ENCODE results near the gene RAB11B.
"Not testable (repeated sequence)": the region's sequence is repeated elsewhere in the genome, so short reads cannot be mapped to it uniquely, and the experiment has no call there.

The RAB11B gene

GRCh38 chr19:8438236-8438635 lies 48.1 kb downstream of the RAB11B start:
- H3K36me3 ChIP-seq (ENCODE audit: control insufficient read depth, insufficient read depth, low read length), result peaks cover 2% of the 10 kb centered on the region
- H3K4me3 ChIP-seq (ENCODE audit: extremely low read depth, insufficient read depth, low read length, poor library complexity, severe bottlenecking), result no peak overlapping the region
- H3K9me3 ChIP-seq (ENCODE audit: control insufficient read depth, low read length), result no peaks in the 10 kb centered on the region
- 95 to 96% methylated on average over 11 to 12 of the region's 12 CpGs for WGBS, 2 experiments (ENCODE audit: insufficient coverage in 2 of 2)
- H3K4me1 ChIP-seq (ENCODE audit: control insufficient read depth, insufficient read depth, low read length, poor library complexity, severe bottlenecking), result no peaks in the 10 kb centered on the region
- H3K27ac ChIP-seq (ENCODE audit: low read depth, low read length, severe bottlenecking), result no peak overlapping the region

GRCh38 chr19:8441725-8442544 lies 51.8 kb downstream of the RAB11B start:
- WGBS, 2 experiments (ENCODE audit: insufficient coverage in 2 of 2), result 81 to 87% methylated on average over 4 to 5 of the region's 6 CpGs
- H3K27ac ChIP-seq (ENCODE audit: low read depth, low read length, severe bottlenecking), result no peak overlapping the region

DNA sequence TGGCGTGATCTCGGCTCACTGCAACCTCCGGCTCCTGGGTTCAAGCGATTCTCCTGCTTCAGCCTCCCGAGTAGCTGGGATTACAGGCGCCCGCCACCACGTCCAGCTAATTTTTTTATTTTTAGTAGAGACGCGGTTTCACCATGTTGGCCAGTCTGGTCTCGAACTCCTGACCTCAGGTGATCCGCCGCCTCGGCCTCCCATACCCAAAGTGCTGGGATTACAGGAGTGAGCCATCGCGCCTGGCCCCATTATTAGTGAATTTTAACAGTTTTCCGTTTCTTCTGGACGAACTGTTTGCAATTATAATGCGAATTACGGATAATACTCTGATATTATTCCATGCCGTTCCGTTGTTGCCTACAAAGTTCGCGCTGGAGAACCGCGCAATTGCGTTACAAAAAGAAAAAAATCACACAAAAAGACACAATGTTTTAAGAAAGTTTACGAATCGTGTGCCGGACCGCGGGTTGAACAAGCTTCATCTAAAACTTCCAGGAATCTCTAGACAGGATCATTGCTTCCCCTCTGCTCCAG lies 54.0 kb downstream of the RAB11B start:
- H3K9me3 ChIP-seq (ENCODE audit: control insufficient read depth, low read length), result not testable (repeated sequence)
- WGBS, 2 experiments (ENCODE audit: insufficient coverage in 2 of 2), result 51 to 58% methylated on average over 26 to 31 of the region's 32 CpGs
- peaks cover 25% of the 10 kb centered on the region for H3K36me3 ChIP-seq (ENCODE audit: control insufficient read depth, insufficient read depth, low read length)
- peak overlapping the region; percentile 98 for H3K4me3 ChIP-seq (ENCODE audit: extremely low read depth, insufficient read depth, low read length, poor library complexity, severe bottlenecking)
- peak overlapping the region; percentile 82 for H3K27ac ChIP-seq (ENCODE audit: low read depth, low read length, severe bottlenecking)
- H3K4me1 ChIP-seq (ENCODE audit: control insufficient read depth, insufficient read depth, low read length, poor library complexity, severe bottlenecking), result peaks cover 20% of the 10 kb centered on the region

More at GRCh38 chr19:8441725-8442544, 51.8 kb downstream of the RAB11B start:
- Histone ChIP-seq H3K36me3 (ENCODE audit: control insufficient read depth, insufficient read depth, low read length) (peaks cover 15% of the 10 kb centered on the region), H3K4me3 (ENCODE audit: extremely low read depth, insufficient read depth, low read length, poor library complexity, severe bottlenecking) (no peak overlapping the region), H3K9me3 (ENCODE audit: control insufficient read depth, low read length) (no peaks in the 10 kb centered on the region), H3K4me1 (ENCODE audit: control insufficient read depth, insufficient read depth, low read length, poor library complexity, severe bottlenecking) (peaks cover 3% of the 10 kb centered on the region)

DNA sequence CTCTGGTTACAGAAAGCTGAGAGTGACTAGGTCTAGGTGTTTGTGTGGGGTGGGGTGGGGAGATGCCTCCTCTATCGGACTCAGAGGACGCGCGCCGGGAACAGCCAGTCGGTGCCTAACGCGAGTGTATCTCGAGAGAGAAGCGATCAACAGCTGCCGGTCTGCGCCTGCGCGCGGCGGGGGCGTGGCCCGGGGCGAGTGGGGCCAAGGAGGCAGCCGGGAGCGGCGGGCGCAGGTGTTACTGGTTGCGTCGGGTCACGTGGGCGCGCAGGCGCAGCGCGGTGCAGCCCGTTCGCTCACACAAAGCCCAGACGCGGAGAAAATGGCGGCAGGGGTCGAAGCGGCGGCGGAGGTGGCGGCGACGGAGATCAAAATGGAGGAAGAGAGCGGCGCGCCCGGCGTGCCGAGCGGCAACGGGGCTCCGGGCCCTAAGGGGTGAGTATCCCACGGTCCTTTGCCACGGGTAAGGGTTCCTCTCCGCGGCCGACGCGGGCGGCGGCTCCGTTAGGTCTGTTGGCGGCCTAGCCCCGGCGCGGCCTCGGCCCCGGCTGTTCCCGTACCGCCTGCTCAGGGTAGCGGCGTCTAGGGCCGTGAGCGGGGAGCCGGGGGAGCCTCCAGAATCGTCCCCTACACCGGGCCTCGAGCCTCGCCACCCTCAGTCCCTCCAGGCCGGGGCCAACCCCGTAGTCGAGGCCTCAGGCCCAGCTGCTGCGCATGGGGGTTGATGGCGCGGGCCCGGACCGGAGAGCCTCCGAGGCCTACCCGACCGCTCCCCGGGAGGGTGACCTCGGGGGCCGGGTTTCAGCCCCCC lies 54.7 kb downstream of the RAB11B start, which contains the start of gene HNRNPM:
HNRNPM (plus strand) TSS at position 299 of the 811 bp plus-strand sequence; CDS start at position 323, 24 bp downstream.
- peak within 1 kb of the TSS; percentile 98 for H3K4me3 ChIP-seq (ENCODE audit: extremely low read depth, insufficient read depth, low read length, poor library complexity, severe bottlenecking)
- 0% methylated on average over 49 to 65 of the region's 93 CpGs for WGBS, 2 experiments (ENCODE audit: insufficient coverage in 2 of 2)

GRCh38 chr19:8445488-8446001 lies 55.4 kb downstream of the RAB11B start:
- Histone ChIP-seq H3K36me3 (ENCODE audit: control insufficient read depth, insufficient read depth, low read length) (peaks cover 32% of the 10 kb centered on the region), H3K4me3 (ENCODE audit: extremely low read depth, insufficient read depth, low read length, poor library complexity, severe bottlenecking) (peak overlapping the region; percentile 98), H3K27ac (ENCODE audit: low read depth, low read length, severe bottlenecking) (peak overlapping the region; percentile 94), H3K4me1 (ENCODE audit: control insufficient read depth, insufficient read depth, low read length, poor library complexity, severe bottlenecking) (peaks cover 26% of the 10 kb centered on the region), H3K9me3 (ENCODE audit: control insufficient read depth, low read length) (no peaks in the 10 kb centered on the region)
- 0% methylated on average over 26 to 29 of the region's 45 CpGs for WGBS, 2 experiments (ENCODE audit: insufficient coverage in 2 of 2)

More for the DNA sequence above, 54.7 kb downstream of the RAB11B start, which contains the start of gene HNRNPM:
- peaks cover 23% of the 10 kb centered on the region for H3K4me1 ChIP-seq (ENCODE audit: control insufficient read depth, insufficient read depth, low read length, poor library complexity, severe bottlenecking)
- no peaks in the 10 kb centered on the region for H3K9me3 ChIP-seq (ENCODE audit: control insufficient read depth, low read length)
- H3K27ac ChIP-seq (ENCODE audit: low read depth, low read length, severe bottlenecking), result peak within 1 kb of the TSS; percentile 94
- peaks cover 27% of the 10 kb centered on the region for H3K36me3 ChIP-seq (ENCODE audit: control insufficient read depth, insufficient read depth, low read length)

DNA sequence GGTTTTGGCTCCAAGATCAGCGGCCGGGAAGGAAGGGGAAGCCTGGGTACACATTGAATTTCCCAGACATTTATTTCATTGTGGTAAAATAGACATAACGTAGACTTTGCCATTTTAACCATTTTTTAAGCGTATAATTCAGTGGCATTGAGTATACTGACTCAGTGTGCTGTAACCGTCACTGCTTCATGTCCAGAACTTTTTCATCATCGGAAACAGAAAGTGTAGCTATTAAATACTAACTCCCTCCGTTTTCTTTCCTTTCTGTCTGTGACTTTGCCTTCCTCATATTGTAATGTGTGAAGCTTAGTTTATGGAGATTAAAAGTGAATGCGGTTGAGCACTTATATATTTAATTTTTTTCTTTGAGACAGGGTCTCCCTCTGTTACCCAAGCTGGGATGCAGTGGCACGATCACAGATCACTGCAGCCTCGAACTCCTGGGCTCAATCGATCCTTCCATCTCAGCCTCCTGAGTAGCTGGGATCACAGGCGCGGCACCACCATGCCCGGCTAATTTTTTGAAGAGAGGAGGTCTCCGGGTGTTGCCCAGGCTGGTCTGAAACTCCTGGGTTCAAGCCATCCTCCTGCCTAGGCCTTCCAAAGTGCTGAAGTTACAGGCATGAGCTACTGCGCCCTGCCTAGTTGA lies 56.0 kb downstream of the RAB11B start:
- Histone ChIP-seq H3K4me3 (ENCODE audit: extremely low read depth, insufficient read depth, low read length, poor library complexity, severe bottlenecking) (peak overlapping the region; percentile 98), H3K27ac (ENCODE audit: low read depth, low read length, severe bottlenecking) (peak overlapping the region; percentile 94), H3K9me3 (ENCODE audit: control insufficient read depth, low read length) (no peaks in the 10 kb centered on the region), H3K36me3 (ENCODE audit: control insufficient read depth, insufficient read depth, low read length) (peaks cover 33% of the 10 kb centered on the region), H3K4me1 (ENCODE audit: control insufficient read depth, insufficient read depth, low read length, poor library complexity, severe bottlenecking) (peaks cover 26% of the 10 kb centered on the region)
- WGBS, 2 experiments (ENCODE audit: insufficient coverage in 2 of 2), result 30 to 35% methylated on average over 8 to 9 of the region's 16 CpGs

- 91 to 100% methylated on average over 4 to 5 of the region's 8 CpGs for WGBS, 2 experiments (ENCODE audit: insufficient coverage in 2 of 2)
- peaks cover 35% of the 10 kb centered on the region for H3K4me1 ChIP-seq (ENCODE audit: control insufficient read depth, insufficient read depth, low read length, poor library complexity, severe bottlenecking)
- H3K27ac ChIP-seq (ENCODE audit: low read depth, low read length, severe bottlenecking), result no peak overlapping the region
- no peaks in the 10 kb centered on the region for H3K9me3 ChIP-seq (ENCODE audit: control insufficient read depth, low read length)
- H3K4me3 ChIP-seq (ENCODE audit: extremely low read depth, insufficient read depth, low read length, poor library complexity, severe bottlenecking), result no peak overlapping the region
- H3K36me3 ChIP-seq (ENCODE audit: control insufficient read depth, insufficient read depth, low read length), result peaks cover 69% of the 10 kb centered on the region
Observed at GRCh38 chr19:8449830-8450229, 59.7 kb downstream of the RAB11B start.

DNA sequence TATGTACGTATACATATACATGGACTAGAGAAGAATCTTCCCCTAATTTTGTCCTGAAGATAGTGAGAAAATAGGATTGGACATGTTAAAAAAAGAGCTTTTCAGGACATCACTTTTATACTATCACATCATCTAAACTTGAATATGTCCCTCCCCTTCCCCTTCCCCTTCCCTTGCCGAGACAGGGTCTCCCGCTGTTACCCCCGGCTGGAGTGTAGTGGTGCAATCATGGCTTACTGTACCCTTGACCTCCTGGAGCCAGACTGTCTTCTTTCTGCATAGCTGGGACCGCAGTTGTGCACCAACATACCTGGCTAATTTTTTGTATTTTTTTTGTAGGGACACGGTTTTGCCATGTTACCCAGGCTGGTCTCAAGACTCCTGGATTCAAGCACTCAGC lies 61.2 kb downstream of the RAB11B start:
- 78 to 81% methylated on average over 3 to 4 of the region's 6 CpGs for WGBS, 2 experiments (ENCODE audit: insufficient coverage in 2 of 2)
- Histone ChIP-seq H3K9me3 (ENCODE audit: control insufficient read depth, low read length) (no peaks in the 10 kb centered on the region), H3K4me3 (ENCODE audit: extremely low read depth, insufficient read depth, low read length, poor library complexity, severe bottlenecking) (no peak overlapping the region), H3K36me3 (ENCODE audit: control insufficient read depth, insufficient read depth, low read length) (peaks cover 77% of the 10 kb centered on the region), H3K4me1 (ENCODE audit: control insufficient read depth, insufficient read depth, low read length, poor library complexity, severe bottlenecking) (peaks cover 35% of the 10 kb centered on the region), H3K27ac (ENCODE audit: low read depth, low read length, severe bottlenecking) (no peak overlapping the region)

GRCh38 chr19:8451885-8452284 lies 61.7 kb downstream of the RAB11B start:
- Histone ChIP-seq H3K9me3 (ENCODE audit: control insufficient read depth, low read length) (no peaks in the 10 kb centered on the region), H3K36me3 (ENCODE audit: control insufficient read depth, insufficient read depth, low read length) (peaks cover 77% of the 10 kb centered on the region), H3K27ac (ENCODE audit: low read depth, low read length, severe bottlenecking) (no peak overlapping the region), H3K4me1 (ENCODE audit: control insufficient read depth, insufficient read depth, low read length, poor library complexity, severe bottlenecking) (peaks cover 36% of the 10 kb centered on the region), H3K4me3 (ENCODE audit: extremely low read depth, insufficient read depth, low read length, poor library complexity, severe bottlenecking) (no peak overlapping the region)
- 100% methylated on average over 1 of the region's 3 CpGs for WGBS, 2 experiments (ENCODE audit: insufficient coverage in 2 of 2)

All from mesodermal cell (in vitro differentiated cells).